Inferior parietal cortex (tissue), 1 donor: ENCODE results near the gene ARHGAP31.
"Not testable (repeated sequence)": the region's sequence is repeated elsewhere in the genome, so short reads cannot be mapped to it uniquely, and the experiment has no call there.

Experiments
- DNase-seq: peaks from one replicate; pipeline ENCODE4 v3.0.0-alpha.2; 2016; ENCODE audit errors: extremely low spot score

Gene ARHGAP31

GRCh38 chr3:119293871-119294695 is at the start of gene ARHGAP31:
ARHGAP31 (plus strand) TSS chr3:119294383; CDS start chr3:119294905, 522 bp downstream.
- DNase-seq, result no peak

- no peak for DNase-seq
Measured at GRCh38 chr3:119245778-119246177, 48.4 kb upstream of the ARHGAP31 start.

- no peak for DNase-seq
Measured at GRCh38 chr3:119255214-119255613, 39.0 kb upstream of the ARHGAP31 start.

- DNase-seq, result no peak
Measured at GRCh38 chr3:119257111-119257510, 37.1 kb upstream of the ARHGAP31 start.

- no peak for DNase-seq
Measured at GRCh38 chr3:119257654-119258410, 36.4 kb upstream of the ARHGAP31 start.

GRCh38 chr3:119258915-119259314 is 35.3 kb upstream of the ARHGAP31 start:
- no peak for DNase-seq

GRCh38 chr3:119259821-119260220 is 34.4 kb upstream of the ARHGAP31 start:
- no peak for DNase-seq

GRCh38 chr3:119261055-119261454 is 33.1 kb upstream of the ARHGAP31 start:
- DNase-seq, result no peak

GRCh38 chr3:119270212-119270611 is 24.0 kb upstream of the ARHGAP31 start:
- DNase-seq, result not testable (repeated sequence)

- no peak for DNase-seq
Measured at GRCh38 chr3:119276680-119277079, 17.5 kb upstream of the ARHGAP31 start.

- DNase-seq, result no peak
Measured at GRCh38 chr3:119279101-119279554, 15.1 kb upstream of the ARHGAP31 start.

- no peak for DNase-seq
Measured at GRCh38 chr3:119279584-119280243, 14.5 kb upstream of the ARHGAP31 start.

GRCh38 chr3:119288669-119289403 is 5.3 kb upstream of the ARHGAP31 start:
- no peak for DNase-seq

- no peak for DNase-seq
Measured at GRCh38 chr3:119289404-119289770, 4.8 kb upstream of the ARHGAP31 start.

GRCh38 chr3:119290613-119291012 is 3.6 kb upstream of the ARHGAP31 start:
- DNase-seq, result no peak

GRCh38 chr3:119291062-119291700 is 3.0 kb upstream of the ARHGAP31 start:
- no peak for DNase-seq

- no peak for DNase-seq
Measured at GRCh38 chr3:119292666-119293065, 1.5 kb upstream of the ARHGAP31 start.

GRCh38 chr3:119293105-119293870 is 895 bp upstream of the ARHGAP31 start:
- DNase-seq, result no peak

GRCh38 chr3:119294696-119295671 is 801 bp downstream of the ARHGAP31 start:
- no peak for DNase-seq
